Endodermal cell (in vitro differentiated cells): Measurements from ENCODE around the gene NRXN3. TPM values are rescaled to one million over a fixed set of nuclear protein-coding genes. Genes with fewer than 3 reads are reported as not detected.

ENCODE experiments used
- DNase-seq: peaks from one replicate; pipeline ENCODE4 v3.0.0-alpha.2; 2017
- H3K27ac ChIP-seq: 2 replicates; pipeline ENCODE4 v1.5.1; 2013; ENCODE audit warnings: mild to moderate bottlenecking, low read depth, low read length, moderate library complexity
- H3K27me3 ChIP-seq: 2 replicates; pipeline ENCODE4 v1.6.1; 2013; ENCODE audit warnings: mild to moderate bottlenecking, low read length, moderate library complexity; ENCODE audit not compliant: insufficient read depth, control insufficient read depth, poor library complexity, severe bottlenecking
- H3K36me3 ChIP-seq: 2 replicates; pipeline ENCODE4 v1.7.0; 2013; ENCODE audit warnings: mild to moderate bottlenecking, low read length, moderate library complexity; ENCODE audit not compliant: control insufficient read depth, insufficient read depth
- H3K4me1 ChIP-seq: one replicate; pipeline ENCODE4 v1.7.0; 2013; ENCODE audit warnings: low read length; ENCODE audit not compliant: control insufficient read depth, insufficient read depth
- H3K4me3 ChIP-seq: 2 replicates; pipeline ENCODE4 v1.5.1; 2013; ENCODE audit warnings: mild to moderate bottlenecking, low read length, moderate library complexity
- H3K9ac ChIP-seq: 2 replicates; pipeline ENCODE4 v1.6.1; 2013; ENCODE audit warnings: mild to moderate bottlenecking, low read length, moderate library complexity; ENCODE audit not compliant: poor library complexity, severe bottlenecking; ENCODE audit errors: extremely low read depth
- H3K9me3 ChIP-seq: 2 replicates; pipeline ENCODE4 v1.6.1; 2013; ENCODE audit warnings: mild to moderate bottlenecking, low read length, moderate library complexity; ENCODE audit not compliant: control insufficient read depth
- H3K27ac Mint-ChIP-seq: 2 replicates; pipeline ENCODE4 v1.8.0; 2020; ENCODE audit warnings: mixed read lengths
- H3K27me3 Mint-ChIP-seq: 2 replicates; pipeline ENCODE4 v1.8.0; 2021; ENCODE audit warnings: mild to moderate bottlenecking, mixed read lengths; ENCODE audit not compliant: insufficient read depth
- H3K36me3 Mint-ChIP-seq: 2 replicates; pipeline ENCODE4 v1.8.0; 2020; ENCODE audit warnings: low read depth, mixed read lengths
- H3K4me1 Mint-ChIP-seq: 2 replicates; pipeline ENCODE4 v1.8.0; 2020; ENCODE audit warnings: mixed read lengths
- H3K4me3 Mint-ChIP-seq: 2 replicates; pipeline ENCODE4 v1.8.0; 2020; ENCODE audit warnings: mild to moderate bottlenecking, moderate library complexity, mixed read lengths
- H3K9me3 Mint-ChIP-seq: 2 replicates; pipeline ENCODE4 v1.8.0; 2020; ENCODE audit warnings: mild to moderate bottlenecking, mixed read lengths
- CTCF ChIP-seq: fragments of 200-600 bp; sonication (generic); conservative IDR thresholded peaks from 2 replicates; pipeline ENCODE4 v1.5.0; 2021; ENCODE audit warnings: antibody characterized with exemption, mild to moderate bottlenecking
- WGBS, 2 experiments: methylation state at CpG; one replicate each; pipeline versions ENCODE4 v1.1.5 to v1.1.7; 2013; ENCODE audit warnings: missing lambda C conversion rate in 2 of 2, mixed read lengths in 1 of 2; ENCODE audit not compliant: insufficient coverage in 1 of 2, insufficient read length in 1 of 2; 5-methylcytosine and 5-hydroxymethylcytosine counted together
- total RNA-seq, 2 donors: library from RNA; stranded (reverse); fragmentation: NEBNext Ultra II Directional in 1 of 2; extraction: Animal tissue kit (Norgen Biotek cat#: 25700) in 1 of 2; gene quantifications; 2 replicates in 1 of 2; 3 replicates in 1 of 2; pipeline ENCODE4 v1.2.1, GENCODE V29; 2021

NRXN3 gene
- total RNA-seq, 2 donors from 2014 or later, result 20.9 to 21.4 TPM

- Histone ChIP-seq H3K9ac (no peak overlapping the region), H3K9me3 (no peaks in the 10 kb centered on the region), H3K36me3 (no peaks in the 10 kb centered on the region), H3K27me3 (no peaks in the 10 kb centered on the region), H3K27ac (no peak overlapping the region), H3K4me3 (no peak overlapping the region), H3K4me1 (no peaks in the 10 kb centered on the region)
- WGBS, 2 experiments, result 93 to 95% methylated on average over 2 to 3 of the region's 3 CpGs
- peaks cover 4% of the 10 kb centered on the region for H3K27me3 Mint-ChIP-seq
- no peaks in the 10 kb centered on the region for H3K36me3 Mint-ChIP-seq
- TF ChIP-seq CTCF, result no peak
- no peak for DNase-seq
- no peaks in the 10 kb centered on the region for H3K9me3 Mint-ChIP-seq
- H3K27ac Mint-ChIP-seq, result no peak overlapping the region
- peaks cover 6% of the 10 kb centered on the region for H3K4me1 Mint-ChIP-seq
- no peak overlapping the region for H3K4me3 Mint-ChIP-seq
Observed at GRCh38 chr14:78228702-78229327, 58.6 kb downstream of the NRXN3 start.

- no peaks in the 10 kb centered on the region for H3K9me3 Mint-ChIP-seq
- 80 to 84% methylated on average over 1 to 5 of the region's 5 CpGs for WGBS, 2 experiments
- H3K4me1 Mint-ChIP-seq, result peaks cover 6% of the 10 kb centered on the region
- no peak overlapping the region for H3K27ac Mint-ChIP-seq
- H3K4me1 ChIP-seq, result no peaks in the 10 kb centered on the region
- no peaks in the 10 kb centered on the region for H3K36me3 Mint-ChIP-seq
- H3K4me3 ChIP-seq, result no peak overlapping the region
- H3K27me3 Mint-ChIP-seq, result peaks cover 4% of the 10 kb centered on the region
- H3K27me3 ChIP-seq, result no peaks in the 10 kb centered on the region
- no peak overlapping the region for H3K4me3 Mint-ChIP-seq
- TF ChIP-seq CTCF, result no peak
- H3K9me3 ChIP-seq, result no peaks in the 10 kb centered on the region
- H3K9ac ChIP-seq, result no peak overlapping the region
- H3K27ac ChIP-seq, result no peak overlapping the region
- H3K36me3 ChIP-seq, result no peaks in the 10 kb centered on the region
- DNase-seq, result no peak
Observed at GRCh38 chr14:78232231-78233000, 62.2 kb downstream of the NRXN3 start.

GRCh38 chr14:78238141-78238540 is 68.0 kb downstream of the NRXN3 start:
- peaks cover 6% of the 10 kb centered on the region for H3K4me1 ChIP-seq
- DNase-seq, result peak; percentile 14
- H3K36me3 Mint-ChIP-seq, result no peaks in the 10 kb centered on the region
- no peak overlapping the region for H3K27ac ChIP-seq
- no peak overlapping the region for H3K27ac Mint-ChIP-seq
- H3K4me3 Mint-ChIP-seq, result no peak overlapping the region
- H3K9me3 ChIP-seq, result no peaks in the 10 kb centered on the region
- no peaks in the 10 kb centered on the region for H3K9me3 Mint-ChIP-seq
- H3K27me3 ChIP-seq, result no peaks in the 10 kb centered on the region
- TF ChIP-seq CTCF, result no peak
- no peaks in the 10 kb centered on the region for H3K36me3 ChIP-seq
- H3K4me3 ChIP-seq, result no peak overlapping the region
- no peak overlapping the region for H3K9ac ChIP-seq
- peaks cover 14% of the 10 kb centered on the region for H3K4me1 Mint-ChIP-seq
- H3K27me3 Mint-ChIP-seq, result no peaks in the 10 kb centered on the region
- WGBS, 2 experiments, result 89 to 92% methylated on average over 3 to 10 of the region's 10 CpGs
